Stimulated activated CD8-positive, alpha-beta memory T cell treated with anti-CD3 and anti-CD28 coated beads, Interleukin-15, amount 100 ng/mL, for 24 hours (primary cell): ENCODE data around the gene ZBTB32.
"Not testable (repeated sequence)": the region's sequence is repeated elsewhere in the genome, so short reads cannot be mapped to it uniquely, and the experiment has no call there.

ENCODE experiments used
- DNase-seq: peaks from one replicate; pipeline ENCODE4 v3.0.0-alpha.2; 2020; ENCODE audit warnings: low read depth

ZBTB32 gene

GRCh38 chr19:35720648-35721047 lies 16.3 kb downstream of the ZBTB32 start:
- DNase-seq, result no peak

- no peak for DNase-seq
These were observed 17.0 kb downstream of the ZBTB32 start for GRCh38 chr19:35721374-35721773.

- DNase-seq, result no peak
These were observed 18.1 kb downstream of the ZBTB32 start for GRCh38 chr19:35722461-35722860.

DNA sequence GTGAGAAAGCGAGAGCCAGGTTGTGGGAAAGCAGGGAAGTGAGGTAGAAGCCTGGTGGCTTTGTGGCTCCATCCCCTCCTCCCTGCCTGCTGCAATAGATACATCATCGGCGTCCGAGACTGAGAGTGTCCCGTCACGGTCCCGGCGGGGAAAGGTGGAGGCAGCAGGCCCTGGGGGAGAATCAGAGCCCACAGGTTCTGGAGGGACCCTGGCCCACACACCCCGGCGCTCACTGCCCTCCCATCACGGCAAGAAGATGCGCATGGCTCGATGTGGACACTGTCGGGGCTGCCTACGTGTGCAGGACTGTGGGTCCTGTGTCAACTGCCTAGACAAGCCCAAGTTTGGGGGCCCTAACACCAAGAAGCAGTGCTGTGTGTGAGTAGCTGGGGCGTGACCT lies 18.5 kb downstream of the ZBTB32 start:
- no peak for DNase-seq

DNA sequence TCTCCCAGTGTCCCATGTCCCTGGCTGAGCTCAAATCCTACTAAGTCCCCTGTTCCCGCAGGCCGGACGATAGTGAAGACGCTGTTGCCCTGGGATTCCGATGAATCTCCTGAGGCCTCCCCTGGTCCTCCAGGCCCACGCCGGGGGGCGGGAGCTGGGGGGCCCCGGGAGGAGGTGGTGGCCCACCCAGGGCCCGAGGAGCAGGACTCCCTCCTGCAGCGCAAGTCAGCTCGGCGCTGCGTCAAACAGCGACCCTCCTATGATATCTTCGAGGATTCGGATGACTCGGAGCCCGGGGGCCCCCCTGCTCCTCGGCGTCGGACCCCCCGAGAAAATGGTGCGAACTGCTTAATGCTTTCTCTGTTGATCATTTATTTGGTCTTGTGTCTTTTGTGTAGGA lies 19.3 kb downstream of the ZBTB32 start:
- no peak for DNase-seq

DNA sequence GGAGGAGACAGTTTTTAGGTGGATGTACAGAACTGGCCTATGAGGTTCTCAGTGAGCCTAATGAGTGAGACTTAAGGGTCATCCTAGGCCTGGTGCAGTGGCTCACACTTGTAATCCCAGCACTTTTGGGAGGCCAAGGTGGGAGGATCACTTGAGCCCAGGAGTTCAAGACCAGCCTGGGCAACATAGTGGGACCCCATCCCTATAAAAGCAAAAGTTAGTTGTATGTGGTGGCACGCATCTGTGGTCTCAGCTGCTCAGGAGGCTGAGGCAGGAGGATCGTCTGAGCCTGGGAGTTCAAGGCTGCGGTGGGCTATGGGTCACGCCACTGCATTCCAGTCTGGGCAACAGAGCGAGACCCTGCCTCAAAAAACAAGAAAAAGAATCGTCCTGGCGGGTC lies 19.8 kb downstream of the ZBTB32 start:
- DNase-seq, result not testable (repeated sequence)

DNA sequence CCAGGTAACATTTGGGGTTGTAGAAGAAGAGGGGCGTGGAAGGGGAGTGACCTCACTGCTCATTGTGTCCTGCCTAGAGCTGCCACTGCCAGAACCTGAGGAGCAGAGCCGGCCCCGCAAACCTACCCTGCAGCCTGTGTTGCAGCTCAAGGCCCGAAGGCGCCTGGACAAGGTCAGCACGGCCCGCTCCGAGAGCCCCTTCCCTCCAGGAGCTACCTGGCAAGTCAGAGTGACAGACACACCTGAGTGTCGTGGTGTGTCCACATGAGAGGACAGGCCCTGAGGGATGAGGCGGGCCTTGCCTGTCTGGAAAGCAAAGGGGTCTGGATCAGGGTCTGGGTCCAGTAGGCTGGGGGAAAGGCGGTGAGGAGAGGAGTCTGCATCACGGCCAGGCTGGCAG lies 20.2 kb downstream of the ZBTB32 start:
- DNase-seq, result no peak

- DNase-seq, result no peak
These were observed 21.0 kb downstream of the ZBTB32 start for GRCh38 chr19:35725216-35725861.

GRCh38 chr19:35727053-35727955 lies 22.9 kb downstream of the ZBTB32 start:
- DNase-seq, result no peak

- DNase-seq, result no peak
These were observed 23.8 kb downstream of the ZBTB32 start for GRCh38 chr19:35727956-35728706.

GRCh38 chr19:35729021-35729420 lies 24.7 kb downstream of the ZBTB32 start:
- DNase-seq, result no peak

DNA sequence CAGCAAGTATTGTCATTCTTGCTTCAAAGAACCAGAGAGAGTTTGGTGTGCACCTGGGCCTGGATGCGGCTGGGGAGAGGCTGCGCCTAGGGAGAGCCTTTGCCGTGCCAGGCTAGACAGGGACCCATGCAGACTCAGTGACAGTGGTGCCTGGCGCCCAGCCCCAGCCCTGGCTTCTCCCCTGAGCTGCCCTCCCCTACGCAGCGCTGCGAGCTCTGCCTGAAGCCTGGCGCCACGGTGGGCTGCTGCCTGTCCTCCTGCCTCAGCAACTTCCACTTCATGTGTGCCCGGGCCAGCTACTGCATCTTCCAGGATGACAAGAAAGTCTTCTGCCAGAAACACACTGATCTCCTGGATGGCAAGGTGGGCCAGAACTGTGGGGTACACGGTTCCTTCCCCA lies 25.4 kb downstream of the ZBTB32 start:
- no peak for DNase-seq

GRCh38 chr19:35730326-35730725 lies 26.0 kb downstream of the ZBTB32 start:
- no peak for DNase-seq

GRCh38 chr19:35731353-35731752 lies 27.0 kb downstream of the ZBTB32 start:
- no peak for DNase-seq

GRCh38 chr19:35731779-35732405 lies 27.5 kb downstream of the ZBTB32 start:
- DNase-seq, result no peak

DNA sequence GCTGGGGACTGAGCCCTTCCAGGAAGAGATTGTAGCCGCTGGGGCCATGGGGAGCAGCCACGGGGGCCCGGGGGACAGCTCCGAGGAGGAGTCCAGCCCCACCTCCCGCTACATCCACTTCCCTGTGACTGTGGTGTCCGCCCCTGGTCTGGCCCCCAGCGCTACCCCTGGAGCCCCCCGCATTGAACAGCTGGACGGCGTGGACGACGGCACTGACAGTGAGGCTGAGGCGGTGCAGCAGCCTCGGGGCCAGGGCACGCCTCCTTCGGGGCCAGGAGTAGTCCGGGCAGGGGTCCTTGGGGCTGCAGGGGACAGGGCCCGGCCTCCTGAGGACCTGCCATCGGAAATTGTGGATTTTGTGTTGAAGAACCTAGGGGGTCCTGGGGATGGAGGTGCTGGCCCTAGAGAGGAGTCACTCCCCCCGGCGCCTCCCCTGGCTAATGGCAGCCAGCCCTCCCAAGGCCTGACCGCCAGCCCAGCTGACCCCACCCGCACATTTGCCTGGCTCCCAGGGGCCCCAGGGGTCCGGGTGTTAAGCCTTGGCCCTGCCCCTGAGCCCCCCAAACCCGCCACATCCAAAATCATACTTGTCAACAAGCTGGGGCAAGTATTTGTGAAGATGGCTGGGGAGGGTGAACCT lies 28.3 kb downstream of the ZBTB32 start:
- no peak for DNase-seq

GRCh38 chr19:35733180-35734125 lies 29.1 kb downstream of the ZBTB32 start:
- no peak for DNase-seq

GRCh38 chr19:35734273-35734672 lies 29.9 kb downstream of the ZBTB32 start:
- no peak for DNase-seq

GRCh38 chr19:35734889-35735288 lies 30.5 kb downstream of the ZBTB32 start:
- DNase-seq, result no peak
